H1 (cell line): ENCODE results near the gene GPBP1. TPM values are rescaled to one million over a fixed set of nuclear protein-coding genes. Genes with fewer than 3 reads are reported as not detected.

Source experiments
- EP300 ChIP-seq, 2 experiments: IDR thresholded peaks; 1 replicate in 1 of 2; 2 replicates in 1 of 2; pipeline ENCODE4 v1.6.1; 2011 to 2012; ENCODE audit warnings: low read depth in 2 of 2, low read length in 2 of 2, mild to moderate bottlenecking in 2 of 2, borderline replicate concordance in 1 of 2, inconsistent platforms in 1 of 2, moderate library complexity in 1 of 2
- polyA plus RNA-seq, 7 experiments: library from polyadenylated mRNA; depleted of rRNA in 3 of 7; stranded (reverse) in 5 of 7; unstranded in 2 of 7; fragments of >200 nt in 5 of 7; fragments of 200-250 nt in 2 of 7; gene quantifications; 1 replicate in 5 of 7; 2 replicates in 1 of 7; 4 replicates in 1 of 7; pipeline versions ENCODE4 v1.2.1 to v1.2.3, GENCODE V29; 2011 to 2013; ENCODE audit warnings: missing spikeins in 2 of 7, mixed read lengths in 2 of 7
- total RNA-seq: library from RNA; stranded (reverse); fragmentation: NEBNext Ultra II Directional; extraction: Animal tissue kit (Norgen Biotek cat#: 25700); gene quantifications from 2 replicates; pipeline ENCODE4 v1.2.1, GENCODE V29; 2021

The GPBP1 gene
- total and polyA plus RNA-seq, 2 of the 8 experiments (the other 6 are each of a cell fraction or from before 2014, with no cell fraction given): 29.2 to 108 TPM

GRCh38 chr5:57276353-57276752 is 102.5 kb downstream of the GPBP1 start (continued):
- TF ChIP-seq EP300 (IDR thresholded peaks at IDR 0.05; ENCODE audit: borderline replicate concordance in 1 of 2, low read depth in 2 of 2, low read length in 2 of 2): no peak
